Natural killer cell treated with Interleukin-12 subunit alpha and Interleukin-12 subunit beta and Interleukin-15 and Interleukin-18, amount 100 ng/mL, for 72 hours (primary cell): ENCODE data around the gene GASK1A. TPM values are rescaled to one million over a fixed set of nuclear protein-coding genes. Genes with fewer than 3 reads are reported as not detected.
A peak's percentile ranks its signal among the peaks of the same experiment; 100 is the strongest.

ENCODE experiments used
- ATAC-seq, 2 donors: fragments of 150-1000 bp; cut with Tn5 transposase in 1 of 2; sonication (Bioruptor Pico), chemical (Tn5 transposase) in 1 of 2; 2 replicates each; pipeline ENCODE4 v1.10.0; 2021
- DNase-seq: peaks from one replicate; pipeline ENCODE4 v3.0.0; 2022; ENCODE audit warnings: low spot score
- H3K27ac Mint-ChIP-seq, 2 donors: 1 replicate in 1 of 2; 2 replicates in 1 of 2; pipeline ENCODE4 v1.8.0; 2022; ENCODE audit warnings: mixed read lengths in 2 of 2, mild to moderate bottlenecking in 1 of 2, moderate library complexity in 1 of 2
- H3K27me3 Mint-ChIP-seq, 2 donors: 1 replicate in 1 of 2; 2 replicates in 1 of 2; pipeline ENCODE4 v1.8.0; 2022; ENCODE audit warnings: mixed read lengths in 2 of 2
- H3K36me3 Mint-ChIP-seq: one replicate; pipeline ENCODE4 v1.8.0; 2022; ENCODE audit warnings: mixed read lengths
- H3K4me1 Mint-ChIP-seq, 2 donors: 1 replicate in 1 of 2; 2 replicates in 1 of 2; pipeline ENCODE4 v1.8.0; 2022; ENCODE audit warnings: low read depth in 2 of 2, mixed read lengths in 2 of 2, mild to moderate bottlenecking in 1 of 2
- H3K4me3 Mint-ChIP-seq: one replicate; pipeline ENCODE4 v1.8.0; 2022; ENCODE audit warnings: mixed read lengths
- H3K9me3 Mint-ChIP-seq: 2 replicates; pipeline ENCODE4 v1.8.0; 2022; ENCODE audit warnings: mixed read lengths
- total RNA-seq, 2 donors: library from RNA; stranded (reverse); gene quantifications; one replicate each; pipeline ENCODE4 v1.2.3, GENCODE V29; 2022

GASK1A gene
- total RNA-seq, 2 donors from 2014 or later, result 0.29 TPM; not detected in 1

DNA sequence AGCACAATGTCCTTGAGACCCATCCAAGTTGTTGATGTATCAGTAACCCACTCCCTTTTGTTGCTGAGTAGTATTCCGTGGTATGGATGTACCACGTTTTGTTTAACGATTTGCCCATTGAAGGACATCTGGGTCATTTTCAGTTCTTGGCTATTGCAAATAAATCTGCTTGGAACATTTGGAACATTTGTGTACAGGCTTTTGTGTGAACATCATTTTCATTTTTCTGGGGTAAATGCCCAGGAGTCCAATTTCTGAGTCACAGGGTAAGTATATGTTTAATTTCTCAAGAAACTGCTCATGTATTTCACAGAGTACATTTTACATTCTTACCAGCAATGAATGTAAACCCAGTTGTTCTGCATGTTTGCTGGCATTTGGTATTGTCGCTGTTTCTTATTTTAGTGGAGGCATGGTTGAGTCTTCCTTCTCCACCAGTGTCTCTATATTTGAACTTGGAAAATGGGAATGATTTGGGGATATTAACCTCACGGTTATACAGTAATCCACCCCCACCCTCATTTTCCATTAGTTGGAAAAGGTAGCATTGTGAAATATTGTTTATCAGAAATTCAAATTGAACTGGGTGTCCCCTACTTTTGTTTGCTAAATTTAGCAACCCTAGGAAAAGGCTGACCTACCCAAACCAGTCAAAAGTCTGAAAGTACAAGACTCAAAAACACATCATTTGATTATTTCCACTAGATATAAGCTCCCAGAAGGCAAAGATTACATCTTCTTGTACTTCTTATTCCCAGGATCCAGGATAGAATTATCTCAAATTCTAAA lies 96.0 kb downstream of the GASK1A start:
- Mint-ChIP-seq H3K9me3 (no peaks in the 10 kb centered on the region), H3K36me3 (peaks cover 4% of the 10 kb centered on the region)

DNA sequence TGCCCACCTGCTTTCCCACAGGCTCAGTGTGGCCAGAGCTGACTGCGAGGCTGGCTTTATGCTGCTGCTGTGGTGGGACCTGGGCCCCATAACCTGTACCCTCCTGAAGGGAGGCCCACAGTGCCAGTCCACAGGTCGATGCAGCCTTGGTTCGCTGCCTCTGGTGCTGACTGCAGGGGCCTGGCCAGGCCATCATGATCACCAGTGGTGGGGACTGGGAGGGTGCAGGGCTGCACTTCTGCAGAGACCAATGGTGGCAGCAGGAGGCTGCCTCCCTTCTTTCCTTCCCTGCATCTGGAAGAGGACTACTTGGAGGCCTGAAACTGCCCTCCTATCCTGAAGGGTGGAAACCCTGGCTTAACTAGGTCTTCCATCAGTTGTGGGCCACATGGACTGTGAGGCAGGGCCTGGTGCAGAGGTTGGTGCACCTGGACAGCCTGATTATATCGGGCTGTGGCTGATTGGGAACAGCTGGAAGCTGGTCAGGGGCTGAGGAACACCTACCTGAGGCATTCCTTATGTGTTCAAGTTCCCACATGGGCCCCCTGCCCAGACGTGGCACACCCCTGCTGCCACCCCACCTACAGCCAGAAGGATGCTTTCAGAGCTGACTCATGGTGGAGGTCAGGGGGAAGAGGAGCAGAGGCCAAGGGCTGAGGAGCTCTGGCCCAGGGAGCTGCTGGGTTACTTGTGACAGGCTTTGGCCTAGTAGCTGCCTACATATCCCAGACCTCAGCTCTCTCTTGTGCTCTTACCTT lies 97.0 kb downstream of the GASK1A start:
- Mint-ChIP-seq H3K27me3 (no peaks in the 10 kb centered on the region), H3K4me1 (peaks cover 0 to 4% of the 10 kb centered on the region in 2 donors), H3K27ac (no peak overlapping the region), H3K9me3 (no peaks in the 10 kb centered on the region), H3K4me3 (no peak overlapping the region), H3K36me3 (peaks cover 4% of the 10 kb centered on the region)
- DNase-seq (no peak), ATAC-seq (no peak)

More for the DNA sequence above, 96.0 kb downstream of the GASK1A start:
- Mint-ChIP-seq H3K4me3 (no peak overlapping the region), H3K4me1 (peaks cover 0 to 4% of the 10 kb centered on the region in 2 donors), H3K27ac (no peak overlapping the region), H3K27me3 (no peaks in the 10 kb centered on the region)
- no peak for DNase-seq
- no peak for ATAC-seq

DNA sequence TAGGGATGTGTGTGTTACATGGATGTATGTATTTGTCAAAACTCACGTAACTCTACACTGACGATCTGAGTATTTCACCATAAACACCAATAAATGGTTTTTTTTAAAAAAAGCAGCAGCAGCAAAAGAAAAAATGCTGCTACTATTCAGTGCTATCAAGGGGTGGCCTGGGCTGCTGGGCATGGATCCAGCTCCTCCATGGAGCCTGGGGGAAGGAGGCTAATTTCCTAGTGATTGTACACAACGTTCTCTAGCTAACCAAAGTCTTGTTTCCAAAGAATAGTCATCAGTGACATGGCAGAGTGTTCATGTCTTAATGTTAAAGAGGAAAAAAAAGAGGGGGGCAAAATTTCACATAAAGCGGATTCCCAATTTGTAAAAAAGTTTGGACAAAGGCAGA lies 97.7 kb downstream of the GASK1A start:
- Mint-ChIP-seq H3K9me3 (no peaks in the 10 kb centered on the region), H3K4me3 (no peak overlapping the region), H3K4me1 (peaks cover 0 to 4% of the 10 kb centered on the region in 2 donors), H3K27ac (no peak overlapping the region), H3K27me3 (no peaks in the 10 kb centered on the region), H3K36me3 (peaks cover 4% of the 10 kb centered on the region)
- DNase-seq (no peak), ATAC-seq (no peak)

DNA sequence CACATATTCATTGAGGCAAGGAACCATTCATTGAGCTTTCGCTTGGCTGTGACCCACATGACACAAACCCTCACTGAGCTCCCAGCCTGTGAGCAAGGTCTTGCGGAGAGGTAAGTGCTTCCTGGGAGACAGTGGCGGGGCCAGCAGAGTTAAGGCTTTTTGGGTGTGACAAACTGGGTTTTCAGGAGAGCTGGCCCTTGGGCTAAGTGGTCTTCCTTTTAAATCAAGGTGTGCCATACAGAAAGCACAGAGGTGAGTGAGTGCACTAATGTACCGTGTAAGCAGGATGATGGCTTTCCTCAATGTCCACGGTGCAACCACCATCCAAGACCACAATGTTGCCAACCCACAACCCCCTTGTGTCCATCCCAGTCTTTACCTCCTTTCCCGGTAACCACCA lies 98.2 kb downstream of the GASK1A start:
- no peak overlapping the region for H3K4me3 Mint-ChIP-seq
- no peak overlapping the region for H3K27ac Mint-ChIP-seq
- H3K4me1 Mint-ChIP-seq, result peaks cover 0 to 4% of the 10 kb centered on the region in 2 donors
- no peaks in the 10 kb centered on the region for H3K9me3 Mint-ChIP-seq
- H3K36me3 Mint-ChIP-seq, result peaks cover 4% of the 10 kb centered on the region
- no peaks in the 10 kb centered on the region for H3K27me3 Mint-ChIP-seq
- DNase-seq (no peak), ATAC-seq (no peak)

DNA sequence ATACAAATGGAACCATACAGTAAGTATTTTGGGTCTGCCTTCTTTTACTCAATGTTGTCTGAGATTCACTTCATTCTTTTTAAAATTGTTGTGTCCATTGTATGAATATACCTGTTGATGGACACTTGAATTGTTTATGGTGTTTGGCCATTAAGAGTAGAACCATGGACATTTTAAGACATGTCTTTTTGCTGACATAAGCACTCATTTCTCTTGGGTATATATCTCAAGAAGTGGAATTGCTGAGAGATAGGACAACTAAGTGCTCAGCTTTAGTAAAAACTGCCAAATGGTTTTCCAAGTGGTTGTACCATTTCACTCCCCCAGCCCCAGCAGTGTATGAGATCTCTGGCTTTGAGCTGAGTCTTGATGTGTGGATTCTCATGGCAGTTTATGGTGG lies 98.6 kb downstream of the GASK1A start:
- Mint-ChIP-seq H3K4me3 (no peak overlapping the region), H3K9me3 (no peaks in the 10 kb centered on the region), H3K36me3 (peaks cover 4% of the 10 kb centered on the region), H3K27ac (no peak overlapping the region), H3K27me3 (no peaks in the 10 kb centered on the region), H3K4me1 (peaks cover 0 to 4% of the 10 kb centered on the region in 2 donors)
- DNase-seq (no peak), ATAC-seq (no peak)

DNA sequence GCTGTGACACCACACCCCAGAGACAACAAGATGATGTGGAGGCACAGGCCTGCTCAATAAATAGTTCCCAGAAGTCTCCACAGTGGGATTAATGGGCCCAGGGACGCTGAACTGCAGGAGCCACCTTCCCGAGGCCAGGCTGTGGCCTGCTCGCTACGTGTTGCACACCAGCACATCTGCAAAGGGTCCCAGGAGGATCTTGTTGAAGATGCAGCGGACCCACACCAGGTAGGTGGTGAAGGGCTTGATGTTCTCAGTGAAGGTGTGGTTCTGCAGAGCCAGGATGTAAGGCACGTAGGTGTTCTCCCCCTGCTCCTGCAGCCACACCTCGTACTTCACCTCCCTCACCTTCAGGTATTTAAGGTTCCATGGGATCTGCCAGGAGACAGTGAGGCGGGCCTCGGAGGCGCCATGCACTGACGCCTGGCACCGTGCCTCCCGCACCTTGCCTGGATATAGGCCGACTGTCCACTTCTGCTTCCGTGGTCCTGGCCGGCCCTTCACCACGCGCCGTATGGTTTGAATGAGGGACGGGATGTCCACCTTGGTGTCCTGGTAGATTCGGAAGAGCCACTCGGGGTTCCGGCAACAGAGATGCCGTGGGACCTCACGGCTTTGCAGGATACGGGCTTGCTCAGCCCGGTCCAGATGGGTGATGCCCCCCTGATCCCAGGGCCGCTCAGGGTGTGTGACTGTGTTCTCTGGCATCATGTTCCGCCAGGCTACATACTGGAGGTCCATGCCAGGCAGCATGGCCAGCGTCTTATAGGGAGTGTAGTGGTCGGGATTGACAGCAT lies 100.6 kb downstream of the GASK1A start:
- no peaks in the 10 kb centered on the region for H3K27me3 Mint-ChIP-seq
- ATAC-seq (peak in 1 of 2 donors; percentile 38), DNase-seq (no peak)
- no peak overlapping the region for H3K4me3 Mint-ChIP-seq
- no peaks in the 10 kb centered on the region for H3K9me3 Mint-ChIP-seq
- H3K27ac Mint-ChIP-seq, result no peak overlapping the region
- peaks cover 0 to under 1% of the 10 kb centered on the region in 2 donors for H3K4me1 Mint-ChIP-seq
- peaks cover 4% of the 10 kb centered on the region for H3K36me3 Mint-ChIP-seq

DNA sequence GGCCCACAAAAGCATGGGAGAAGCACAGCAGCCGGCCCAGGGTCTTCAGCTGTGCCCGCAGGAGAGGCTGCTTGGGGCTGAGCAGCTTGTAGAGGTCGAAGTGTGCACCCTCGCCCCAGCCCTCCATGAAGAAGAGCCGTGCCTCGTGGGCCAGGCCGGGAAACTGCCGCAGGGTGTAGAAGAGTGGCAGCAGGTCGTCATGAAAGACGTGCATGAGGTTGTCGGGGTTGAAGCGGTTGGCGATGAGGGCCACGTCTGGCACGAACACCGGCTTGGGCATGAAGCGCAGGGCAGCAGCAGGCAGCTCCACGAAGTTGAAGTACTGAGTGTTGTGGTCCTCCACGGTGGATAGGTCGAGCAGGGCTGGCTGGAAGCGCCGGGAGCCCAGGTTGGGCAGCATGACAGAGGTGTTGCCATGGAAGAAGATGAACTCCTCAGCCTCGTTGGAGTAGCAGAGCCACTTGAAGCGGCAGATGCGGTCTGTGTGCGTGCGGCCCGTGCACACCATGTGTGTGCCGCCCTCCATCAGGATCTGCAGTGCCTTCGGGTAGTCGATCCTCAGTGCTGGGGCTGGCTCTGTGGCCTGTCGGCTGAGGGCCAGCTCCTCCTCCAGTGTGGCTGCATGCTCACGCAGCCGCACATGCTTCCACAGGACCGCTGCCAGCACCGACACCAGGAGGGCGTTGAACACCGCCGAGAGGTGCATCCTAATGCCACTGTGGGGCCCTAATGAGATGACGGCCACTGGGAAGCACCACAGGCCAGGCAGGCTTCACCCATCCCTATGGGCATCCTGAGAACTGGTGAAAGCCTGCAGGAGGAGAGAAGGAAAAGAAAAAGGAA lies 101.8 kb downstream of the GASK1A start:
- ATAC-seq (no peak), DNase-seq (no peak)
- H3K4me1 Mint-ChIP-seq, result no peaks in the 10 kb centered on the region
- H3K9me3 Mint-ChIP-seq, result no peaks in the 10 kb centered on the region
- H3K4me3 Mint-ChIP-seq, result no peak overlapping the region
- peaks cover 4% of the 10 kb centered on the region for H3K36me3 Mint-ChIP-seq
- no peak overlapping the region for H3K27ac Mint-ChIP-seq
- H3K27me3 Mint-ChIP-seq, result no peaks in the 10 kb centered on the region

DNA sequence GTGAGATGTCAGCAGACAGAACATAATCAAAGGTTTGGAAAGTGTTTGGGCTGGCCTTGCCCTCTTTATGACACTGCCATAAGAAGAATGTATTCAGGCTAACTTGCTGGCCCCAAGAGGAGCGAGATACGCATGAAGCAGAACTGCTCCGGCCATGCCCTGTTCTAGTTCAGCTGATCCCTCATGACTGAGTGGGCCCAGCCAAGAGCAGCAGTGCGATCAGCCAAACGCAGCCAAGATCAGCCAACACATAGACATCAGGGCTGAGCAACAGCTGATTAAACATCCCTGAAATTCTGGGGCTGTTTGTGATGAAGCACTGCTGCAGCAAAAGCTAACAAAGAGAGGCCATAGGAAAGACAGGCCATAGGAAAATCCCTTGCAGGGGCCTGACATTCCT lies 102.7 kb downstream of the GASK1A start:
- H3K27ac Mint-ChIP-seq, result no peak overlapping the region
- no peaks in the 10 kb centered on the region for H3K27me3 Mint-ChIP-seq
- peaks cover 0 to 2% of the 10 kb centered on the region in 2 donors for H3K4me1 Mint-ChIP-seq
- DNase-seq (no peak), ATAC-seq (no peak)
- H3K36me3 Mint-ChIP-seq, result peaks cover 4% of the 10 kb centered on the region
- no peak overlapping the region for H3K4me3 Mint-ChIP-seq
- no peaks in the 10 kb centered on the region for H3K9me3 Mint-ChIP-seq

DNA sequence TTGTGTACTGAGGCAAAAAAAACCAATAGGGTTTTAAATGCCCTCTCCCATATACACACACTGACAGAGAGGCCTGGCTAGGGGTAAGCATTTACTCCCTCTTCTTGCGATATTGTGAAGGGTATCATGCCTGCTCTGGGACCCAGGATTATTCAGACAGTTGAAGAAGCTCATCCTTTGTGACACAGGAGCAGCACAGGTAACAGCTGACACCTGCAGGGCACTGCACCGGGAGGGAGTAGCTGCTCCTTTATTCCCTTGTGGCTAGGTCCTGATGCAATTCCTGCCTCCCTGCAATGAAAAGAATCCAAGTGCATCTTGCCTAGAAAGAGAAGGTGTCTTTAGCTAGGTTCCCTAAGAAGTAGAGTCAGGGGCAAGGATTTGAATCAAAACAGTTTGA lies 103.3 kb downstream of the GASK1A start:
- Mint-ChIP-seq H3K4me3 (no peak overlapping the region), H3K4me1 (peaks cover 0 to 2% of the 10 kb centered on the region in 2 donors), H3K36me3 (peaks cover 4% of the 10 kb centered on the region), H3K27me3 (no peaks in the 10 kb centered on the region), H3K9me3 (no peaks in the 10 kb centered on the region), H3K27ac (no peak overlapping the region)
- ATAC-seq, result no peak
- DNase-seq, result no peak

DNA sequence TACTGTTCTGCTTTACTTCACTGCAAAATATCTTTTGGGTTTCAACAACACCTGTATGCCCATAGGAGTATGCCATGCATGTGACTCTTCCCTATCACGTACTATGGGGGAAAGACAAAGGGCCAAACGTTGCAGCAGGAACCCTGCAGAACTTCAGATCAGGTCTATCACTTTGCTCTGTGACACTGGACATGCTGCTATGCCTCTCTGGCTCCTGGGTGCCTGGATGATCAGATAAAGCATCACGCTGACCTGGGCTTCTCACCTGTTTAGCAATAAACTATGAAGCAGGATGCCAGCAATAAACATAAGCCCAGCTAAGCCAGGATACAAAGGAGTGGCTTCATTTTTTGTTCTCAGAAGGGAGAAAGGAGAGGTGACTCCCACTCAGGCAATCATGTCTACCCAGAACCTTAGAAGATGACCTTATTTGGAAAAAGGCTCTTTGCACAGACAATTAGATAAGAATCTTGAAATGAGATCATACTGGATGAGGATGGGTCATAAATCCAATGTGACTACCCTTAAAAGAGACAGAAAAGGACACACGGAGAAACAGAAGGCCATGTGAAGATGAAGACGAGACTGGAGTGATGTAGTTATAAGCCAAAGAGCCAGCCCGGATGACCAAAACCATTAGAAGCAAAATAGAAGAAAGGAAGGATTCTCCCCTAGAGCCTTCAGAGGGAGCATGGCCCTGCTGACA lies 107.5 kb downstream of the GASK1A start:
- Mint-ChIP-seq H3K4me1 (peaks cover 0 to 3% of the 10 kb centered on the region in 2 donors), H3K27ac (no peak overlapping the region), H3K27me3 (no peaks in the 10 kb centered on the region), H3K9me3 (no peaks in the 10 kb centered on the region), H3K4me3 (no peak overlapping the region), H3K36me3 (no peaks in the 10 kb centered on the region)
- no peak for DNase-seq
- no peak for ATAC-seq

DNA sequence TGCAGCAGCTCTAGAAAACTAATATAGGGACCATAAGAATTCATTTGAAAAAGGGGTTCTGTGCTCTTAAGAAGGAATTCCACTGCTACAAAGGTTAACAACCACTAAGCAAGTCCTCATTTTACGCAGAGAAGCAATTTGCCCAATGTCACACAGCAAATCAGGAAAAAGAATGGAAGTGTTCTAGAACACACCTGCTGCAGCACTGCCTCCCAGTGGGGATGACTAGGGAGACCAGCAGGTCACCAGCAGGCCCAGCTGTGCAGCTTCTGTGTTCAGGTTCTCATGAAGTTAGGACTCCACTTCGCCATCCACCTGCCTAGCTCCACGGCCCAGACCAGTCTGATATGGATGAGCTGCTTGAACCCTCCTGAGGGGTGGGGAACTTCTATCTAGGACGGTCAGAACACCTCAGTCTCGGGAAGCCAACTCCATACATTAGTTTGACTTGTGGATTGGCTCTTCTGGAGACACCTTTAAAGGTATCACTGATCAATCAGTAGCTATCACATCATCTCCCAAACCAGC lies 108.2 kb downstream of the GASK1A start:
- no peaks in the 10 kb centered on the region for H3K27me3 Mint-ChIP-seq
- H3K27ac Mint-ChIP-seq, result no peak overlapping the region
- H3K36me3 Mint-ChIP-seq, result no peaks in the 10 kb centered on the region
- H3K9me3 Mint-ChIP-seq, result no peaks in the 10 kb centered on the region
- peaks cover 0 to 6% of the 10 kb centered on the region in 2 donors for H3K4me1 Mint-ChIP-seq
- no peak overlapping the region for H3K4me3 Mint-ChIP-seq
- ATAC-seq (no peak), DNase-seq (no peak)

DNA sequence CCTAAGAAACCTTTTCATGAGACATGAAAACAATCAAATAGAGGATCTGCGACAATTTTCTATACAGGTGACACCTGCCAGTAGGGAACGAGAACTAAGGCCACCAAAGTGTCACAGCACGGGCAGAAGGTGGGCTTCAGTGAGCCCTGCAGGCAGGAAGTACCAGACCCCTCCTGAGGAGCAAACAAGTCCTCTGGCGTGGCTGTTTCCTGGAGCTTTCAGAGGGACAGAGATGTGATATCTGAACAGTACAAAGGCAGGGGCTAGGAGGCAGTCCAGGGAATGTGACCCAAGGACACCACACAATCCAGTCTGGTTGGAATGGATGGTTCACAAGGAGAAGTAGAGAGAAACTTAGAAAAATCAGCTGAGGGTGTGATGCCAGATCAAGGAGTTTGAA lies 110.0 kb downstream of the GASK1A start:
- Mint-ChIP-seq H3K4me1 (peaks cover 0 to 6% of the 10 kb centered on the region in 2 donors), H3K27ac (no peak overlapping the region), H3K9me3 (no peaks in the 10 kb centered on the region), H3K4me3 (no peak overlapping the region), H3K36me3 (no peaks in the 10 kb centered on the region), H3K27me3 (no peaks in the 10 kb centered on the region)
- ATAC-seq (no peak), DNase-seq (no peak)
